ENCODE measurements around the gene TMEM54. TPM values are rescaled to one million over a fixed set of nuclear protein-coding genes. Genes with fewer than 3 reads are reported as not detected.

Gene TMEM54
- total and polyA plus RNA-seq, 5 donors from 2014 or later: not detected

- Mint-ChIP-seq H3K9me3 (peaks cover 0 to 2% (median 0%) of the 10 kb centered on the region in 7 donors), H3K4me3 (peak overlapping the region in 1 of 4 donors; percentile 80), H3K27me3 (peaks cover 34% of the 10 kb centered on the region), H3K36me3 (peaks cover 29% of the 10 kb centered on the region), H3K4me1 (peaks cover 0 to 25% (median 3%) of the 10 kb centered on the region in 4 donors), H3K27ac (no peak overlapping the region)
- Histone ChIP-seq H3K4me1 (ENCODE audit: control insufficient read depth, insufficient read depth, low read length, poor library complexity, severe bottlenecking) (peaks cover 14% of the 10 kb centered on the region), H3K27ac (ENCODE audit: insufficient read depth, low read length, poor library complexity, severe bottlenecking) (no peak overlapping the region), H3K27me3 (ENCODE audit: control insufficient read depth, insufficient read depth, low read length) (peaks cover 8% of the 10 kb centered on the region), H3K9me3 (ENCODE audit: control insufficient read depth in 2 of 2, low read length in 2 of 2) (no peaks in the 10 kb centered on the region), H3K36me3 (ENCODE audit: control insufficient read depth, insufficient read depth, low read length) (no peaks in the 10 kb centered on the region), H3K4me3 (ENCODE audit: low read depth, low read length) (no peak overlapping the region)
- DNase-seq (no peak), ATAC-seq (ENCODE audit: low read depth in 2 of 2) (no peak)
Observed at GRCh38 chr1:32868806-32869455, 32.3 kb downstream of the TMEM54 start.

- Histone ChIP-seq H3K9me3 (ENCODE audit: control insufficient read depth in 2 of 2, low read length in 2 of 2) (no peaks in the 10 kb centered on the region), H3K27ac (ENCODE audit: insufficient read depth, low read length, poor library complexity, severe bottlenecking) (no peak overlapping the region), H3K4me1 (ENCODE audit: control insufficient read depth, insufficient read depth, low read length, poor library complexity, severe bottlenecking) (peaks cover 14% of the 10 kb centered on the region), H3K27me3 (ENCODE audit: control insufficient read depth, insufficient read depth, low read length) (peaks cover 8% of the 10 kb centered on the region), H3K4me3 (ENCODE audit: low read depth, low read length) (no peak overlapping the region), H3K36me3 (ENCODE audit: control insufficient read depth, insufficient read depth, low read length) (peaks cover 3% of the 10 kb centered on the region)
- no peak overlapping the region for H3K27ac Mint-ChIP-seq
- peaks cover 0 to 2% (median 0%) of the 10 kb centered on the region in 7 donors for H3K9me3 Mint-ChIP-seq
- DNase-seq (no peak), ATAC-seq (ENCODE audit: low read depth in 2 of 2) (no peak)
- H3K4me1 Mint-ChIP-seq: peaks cover 0 to 25% (median 3%) of the 10 kb centered on the region in 4 donors
- H3K4me3 Mint-ChIP-seq: no peak overlapping the region
- H3K36me3 Mint-ChIP-seq: peaks cover 29% of the 10 kb centered on the region
- H3K27me3 Mint-ChIP-seq: peaks cover 34% of the 10 kb centered on the region
Observed at GRCh38 chr1:32868085-32868484, 33.1 kb downstream of the TMEM54 start.

GRCh38 chr1:32867671-32868070 is 33.5 kb downstream of the TMEM54 start:
- peaks cover 12% of the 10 kb centered on the region for H3K4me1 ChIP-seq (ENCODE audit: control insufficient read depth, insufficient read depth, low read length, poor library complexity, severe bottlenecking)
- no peak overlapping the region for H3K4me3 Mint-ChIP-seq
- H3K27ac ChIP-seq (ENCODE audit: insufficient read depth, low read length, poor library complexity, severe bottlenecking): no peak overlapping the region
- H3K36me3 Mint-ChIP-seq: peaks cover 32% of the 10 kb centered on the region
- H3K9me3 ChIP-seq (ENCODE audit: control insufficient read depth in 2 of 2, low read length in 2 of 2): no peaks in the 10 kb centered on the region
- peaks cover 0 to 2% (median 0%) of the 10 kb centered on the region in 7 donors for H3K9me3 Mint-ChIP-seq
- ATAC-seq (ENCODE audit: low read depth in 2 of 2): no peak
- peaks cover 31% of the 10 kb centered on the region for H3K27me3 Mint-ChIP-seq
- peaks cover 0 to 23% (median 3%) of the 10 kb centered on the region in 4 donors for H3K4me1 Mint-ChIP-seq
- H3K36me3 ChIP-seq (ENCODE audit: control insufficient read depth, insufficient read depth, low read length): peaks cover 3% of the 10 kb centered on the region
- H3K27ac Mint-ChIP-seq: no peak overlapping the region
- no peak for DNase-seq
- H3K27me3 ChIP-seq (ENCODE audit: control insufficient read depth, insufficient read depth, low read length): peaks cover 8% of the 10 kb centered on the region
- no peak overlapping the region for H3K4me3 ChIP-seq (ENCODE audit: low read depth, low read length)

- Mint-ChIP-seq H3K27ac (peak overlapping the region in 1 of 3 donors; percentile 76), H3K4me3 (peak overlapping the region in 1 of 4 donors; percentile 56), H3K36me3 (peaks cover 36% of the 10 kb centered on the region)
Observed at GRCh38 chr1:32867151-32867550, 34.0 kb downstream of the TMEM54 start.

GRCh38 chr1:32865639-32866405 is 35.4 kb downstream of the TMEM54 start:
- peak overlapping the region in 1 of 3 donors; percentile 2 for H3K27ac Mint-ChIP-seq

More at GRCh38 chr1:32867151-32867550, 34.0 kb downstream of the TMEM54 start:
- peaks cover 8% of the 10 kb centered on the region for H3K4me1 ChIP-seq (ENCODE audit: control insufficient read depth, insufficient read depth, low read length, poor library complexity, severe bottlenecking)
- Mint-ChIP-seq H3K9me3 (peaks cover 0 to 2% (median 0%) of the 10 kb centered on the region in 7 donors), H3K27me3 (peaks cover 27% of the 10 kb centered on the region), H3K4me1 (peaks cover 0 to 21% (median 3%) of the 10 kb centered on the region in 4 donors)
- H3K9me3 ChIP-seq (ENCODE audit: control insufficient read depth in 2 of 2, low read length in 2 of 2): no peaks in the 10 kb centered on the region
- no peak overlapping the region for H3K4me3 ChIP-seq (ENCODE audit: low read depth, low read length)
- peaks cover 8% of the 10 kb centered on the region for H3K27me3 ChIP-seq (ENCODE audit: control insufficient read depth, insufficient read depth, low read length)
- H3K36me3 ChIP-seq (ENCODE audit: control insufficient read depth, insufficient read depth, low read length): peaks cover 6% of the 10 kb centered on the region
- DNase-seq: no peak
- ATAC-seq (ENCODE audit: low read depth in 2 of 2): no peak
- H3K27ac ChIP-seq (ENCODE audit: insufficient read depth, low read length, poor library complexity, severe bottlenecking): no peak overlapping the region

GRCh38 chr1:32864375-32865019 is 36.7 kb downstream of the TMEM54 start:
- Mint-ChIP-seq H3K4me1 (peaks cover 0 to 3% (median 2%) of the 10 kb centered on the region in 4 donors), H3K4me3 (no peak overlapping the region), H3K9me3 (no peaks in the 10 kb centered on the region), H3K27me3 (peaks cover 9% of the 10 kb centered on the region), H3K27ac (no peak overlapping the region), H3K36me3 (peaks cover 46% of the 10 kb centered on the region)
- no peaks in the 10 kb centered on the region for H3K4me1 ChIP-seq (ENCODE audit: control insufficient read depth, insufficient read depth, low read length, poor library complexity, severe bottlenecking)
- no peaks in the 10 kb centered on the region for H3K27me3 ChIP-seq (ENCODE audit: control insufficient read depth, insufficient read depth, low read length)
- H3K36me3 ChIP-seq (ENCODE audit: control insufficient read depth, insufficient read depth, low read length): peaks cover 12% of the 10 kb centered on the region
- ATAC-seq (ENCODE audit: low read depth in 2 of 2) (no peak), DNase-seq (no peak)
- no peak overlapping the region for H3K4me3 ChIP-seq (ENCODE audit: low read depth, low read length)
- H3K9me3 ChIP-seq (ENCODE audit: control insufficient read depth in 2 of 2, low read length in 2 of 2): no peaks in the 10 kb centered on the region
- H3K27ac ChIP-seq (ENCODE audit: insufficient read depth, low read length, poor library complexity, severe bottlenecking): no peak overlapping the region

More at GRCh38 chr1:32865639-32866405, 35.4 kb downstream of the TMEM54 start:
- ATAC-seq (ENCODE audit: low read depth in 2 of 2) (no peak), DNase-seq (no peak)
- H3K36me3 ChIP-seq (ENCODE audit: control insufficient read depth, insufficient read depth, low read length): peaks cover 12% of the 10 kb centered on the region
- Mint-ChIP-seq H3K36me3 (peaks cover 43% of the 10 kb centered on the region), H3K4me3 (no peak overlapping the region), H3K9me3 (peaks cover 0 to 2% (median 0%) of the 10 kb centered on the region in 7 donors), H3K4me1 (peaks cover 0 to 10% (median 2%) of the 10 kb centered on the region in 4 donors), H3K27me3 (peaks cover 15% of the 10 kb centered on the region)
- peaks cover 2% of the 10 kb centered on the region for H3K27me3 ChIP-seq (ENCODE audit: control insufficient read depth, insufficient read depth, low read length)
- H3K27ac ChIP-seq (ENCODE audit: insufficient read depth, low read length, poor library complexity, severe bottlenecking): no peak overlapping the region
- peaks cover 3% of the 10 kb centered on the region for H3K4me1 ChIP-seq (ENCODE audit: control insufficient read depth, insufficient read depth, low read length, poor library complexity, severe bottlenecking)
- H3K9me3 ChIP-seq (ENCODE audit: control insufficient read depth in 2 of 2, low read length in 2 of 2): no peaks in the 10 kb centered on the region
- no peak overlapping the region for H3K4me3 ChIP-seq (ENCODE audit: low read depth, low read length)

- H3K4me3 Mint-ChIP-seq: no peak overlapping the region
- H3K27me3 ChIP-seq (ENCODE audit: control insufficient read depth, insufficient read depth, low read length): no peaks in the 10 kb centered on the region
- peaks cover 12% of the 10 kb centered on the region for H3K36me3 ChIP-seq (ENCODE audit: control insufficient read depth, insufficient read depth, low read length)
- H3K4me1 Mint-ChIP-seq: peaks cover 0 to 3% (median 0%) of the 10 kb centered on the region in 4 donors
- no peak overlapping the region for H3K27ac Mint-ChIP-seq
- no peak overlapping the region for H3K4me3 ChIP-seq (ENCODE audit: low read depth, low read length)
- H3K27ac ChIP-seq (ENCODE audit: insufficient read depth, low read length, poor library complexity, severe bottlenecking): no peak overlapping the region
- no peaks in the 10 kb centered on the region for H3K4me1 ChIP-seq (ENCODE audit: control insufficient read depth, insufficient read depth, low read length, poor library complexity, severe bottlenecking)
- no peaks in the 10 kb centered on the region for H3K9me3 ChIP-seq (ENCODE audit: control insufficient read depth in 2 of 2, low read length in 2 of 2)
- DNase-seq: no peak
- peaks cover 41% of the 10 kb centered on the region for H3K36me3 Mint-ChIP-seq
- no peak for ATAC-seq (ENCODE audit: low read depth in 2 of 2)
- peaks cover 6% of the 10 kb centered on the region for H3K27me3 Mint-ChIP-seq
- H3K9me3 Mint-ChIP-seq: no peaks in the 10 kb centered on the region
Observed at GRCh38 chr1:32863881-32864245, 37.3 kb downstream of the TMEM54 start.

Data from CD4-positive, CD25-positive, alpha-beta regulatory T cell (primary cell).